Gastrocnemius medialis (tissue), 4 donors: ENCODE data around the gene FSIP1. TPM values are rescaled to one million over a fixed set of nuclear protein-coding genes. Genes with fewer than 3 reads are reported as not detected.

Experiments
- ATAC-seq, 2 donors: fragments of 150-250 bp; one replicate each; pipeline ENCODE4 v1.9.1; 2016
- DNase-seq, 2 donors: peaks; one replicate each; pipeline ENCODE4 v3.0.0-alpha.2; 2019
- H3K27ac ChIP-seq, 4 donors: fragments of 200-600 bp; sonication (generic); 1 replicate in 1 of 4; 2 replicates in 3 of 4; pipeline ENCODE4 v1.5.1; 2016 to 2018; ENCODE audit warnings: mild to moderate bottlenecking in 2 of 4, moderate library complexity in 1 of 4
- H3K27me3 ChIP-seq, 3 donors: fragments of 200-600 bp; sonication (generic) in 2 of 3; 1 replicate in 1 of 3; 2 replicates in 2 of 3; pipeline versions ENCODE4 v1.5.1 to v1.6.0; 2016 to 2019; ENCODE audit warnings: mild to moderate bottlenecking in 1 of 3, moderate library complexity in 1 of 3
- H3K36me3 ChIP-seq, 2 donors: fragments of 200-600 bp; sonication (generic) in 1 of 2; one replicate each; pipeline ENCODE4 v1.5.1; 2017 to 2018
- H3K4me1 ChIP-seq, 2 donors: fragments of 200-600 bp; sonication (generic) in 1 of 2; one replicate each; pipeline ENCODE4 v1.5.1; 2016 to 2017; ENCODE audit warnings: mild to moderate bottlenecking in 2 of 2
- H3K4me3 ChIP-seq, 4 donors: fragments of 200-600 bp; sonication (generic) in 3 of 4; 1 replicate in 1 of 4; 2 replicates in 3 of 4; pipeline ENCODE4 v1.5.1; 2016 to 2019; ENCODE audit warnings: mild to moderate bottlenecking in 2 of 4
- H3K9me3 ChIP-seq, 3 donors: fragments of 200-600 bp; sonication (generic) in 2 of 3; 1 replicate in 1 of 3; 2 replicates in 2 of 3; pipeline ENCODE4 v1.5.1; 2016 to 2019
- POLR2A ChIP-seq, 2 donors: fragments of 450-650 bp; IDR thresholded peaks; one replicate each; pipeline ENCODE4 v1.6.1; 2017; ENCODE audit warnings: antibody characterized with exemption in 2 of 2, mild to moderate bottlenecking in 2 of 2, moderate library complexity in 2 of 2
- in situ Hi-C, 4 donors: fragments of 200-750 bp; cut with MboI; loops; one replicate each; pipeline versions ENCODE4 v1.15.0 to v1.8.0; 2017; ENCODE audit warnings: low sequenced_read_pairs in 4 of 4
- intact Hi-C: fragments of 100-400 bp; cut with DNase I; formaldehyde crosslinking; loops from one replicate; pipeline ENCODE4 v1.15.1; 2023; ENCODE audit warnings: low total_unique reads
- total RNA-seq, 4 donors: library from RNA; depleted of rRNA; stranded (reverse); fragments of >200 nt; gene quantifications; one replicate each; pipeline versions ENCODE4 v1.1.0 to v1.2.3, GENCODE V29; 2016
- TF ChIP-seq, protein P1 (sequence below), 5 experiments: fragments of 450-650 bp in 3 of 5; fragments of 200-600 bp in 2 of 5; sonication (generic) in 2 of 5; IDR thresholded peaks in 4 of 5; conservative IDR thresholded peaks in 1 of 5; 1 replicate in 4 of 5; 2 replicates in 1 of 5; pipeline ENCODE4 v1.5.1; 2016 to 2019; ENCODE audit warnings: antibody characterized with exemption in 5 of 5, mild to moderate bottlenecking in 3 of 5, moderate library complexity in 3 of 5

Gene FSIP1
- 10 to 100 TPM in 1 of 4 donors, 1 to 10 TPM in 1, under 1 TPM in 1, not detected in 1; 0.11 to 23.9 (median 1.0) TPM for total RNA-seq

GRCh38 chr15:39782441-39783138 lies at the start of gene FSIP1:
TSS of gene FSIP1 (minus strand) at chr15:39782841. CDS start at chr15:39776524, 6,317 bp downstream.
- H3K27ac ChIP-seq: peak within 1 kb of the TSS; percentile 49 to 75 (median 68)
- in situ Hi-C loops: loop anchor here in 2 of 4 donors (10.0 to 25.0 kb wide), 3 partner anchors 130 to 355 kb away; partner anchors contain the start of gene GPR176 (in 1 of the 2)
- no peaks in the 10 kb centered on the region for H3K9me3 ChIP-seq
- DNase-seq (peak; percentile 81 to 88), ATAC-seq (peak; percentile 97)
- no peaks in the 10 kb centered on the region for H3K36me3 ChIP-seq
- peak in 1 of 2 donors; percentile 25 for TF ChIP-seq POLR2A (IDR thresholded peaks at IDR 0.05)
- TF ChIP-seq, protein P1, sequence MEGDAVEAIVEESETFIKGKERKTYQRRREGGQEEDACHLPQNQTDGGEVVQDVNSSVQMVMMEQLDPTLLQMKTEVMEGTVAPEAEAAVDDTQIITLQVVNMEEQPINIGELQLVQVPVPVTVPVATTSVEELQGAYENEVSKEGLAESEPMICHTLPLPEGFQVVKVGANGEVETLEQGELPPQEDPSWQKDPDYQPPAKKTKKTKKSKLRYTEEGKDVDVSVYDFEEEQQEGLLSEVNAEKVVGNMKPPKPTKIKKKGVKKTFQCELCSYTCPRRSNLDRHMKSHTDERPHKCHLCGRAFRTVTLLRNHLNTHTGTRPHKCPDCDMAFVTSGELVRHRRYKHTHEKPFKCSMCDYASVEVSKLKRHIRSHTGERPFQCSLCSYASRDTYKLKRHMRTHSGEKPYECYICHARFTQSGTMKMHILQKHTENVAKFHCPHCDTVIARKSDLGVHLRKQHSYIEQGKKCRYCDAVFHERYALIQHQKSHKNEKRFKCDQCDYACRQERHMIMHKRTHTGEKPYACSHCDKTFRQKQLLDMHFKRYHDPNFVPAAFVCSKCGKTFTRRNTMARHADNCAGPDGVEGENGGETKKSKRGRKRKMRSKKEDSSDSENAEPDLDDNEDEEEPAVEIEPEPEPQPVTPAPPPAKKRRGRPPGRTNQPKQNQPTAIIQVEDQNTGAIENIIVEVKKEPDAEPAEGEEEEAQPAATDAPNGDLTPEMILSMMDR (IDR thresholded peaks at IDR 0.05 in 4 of 5, conservative IDR thresholded peaks at IDR 0.05 in 1 of 5): no peak
- peak within 1 kb of the TSS; percentile 64 to 99 (median 88) for H3K4me3 ChIP-seq
- peaks cover 0 to 14% of the 10 kb centered on the region in 2 donors for H3K4me1 ChIP-seq
- intact Hi-C loops: loop anchor here (5.0 to 10.0 kb wide), 3 partner anchors 262 to 1530 kb away; partner anchors contain the start of gene SPRED1
- H3K27me3 ChIP-seq: no peaks in the 10 kb centered on the region

DNA sequence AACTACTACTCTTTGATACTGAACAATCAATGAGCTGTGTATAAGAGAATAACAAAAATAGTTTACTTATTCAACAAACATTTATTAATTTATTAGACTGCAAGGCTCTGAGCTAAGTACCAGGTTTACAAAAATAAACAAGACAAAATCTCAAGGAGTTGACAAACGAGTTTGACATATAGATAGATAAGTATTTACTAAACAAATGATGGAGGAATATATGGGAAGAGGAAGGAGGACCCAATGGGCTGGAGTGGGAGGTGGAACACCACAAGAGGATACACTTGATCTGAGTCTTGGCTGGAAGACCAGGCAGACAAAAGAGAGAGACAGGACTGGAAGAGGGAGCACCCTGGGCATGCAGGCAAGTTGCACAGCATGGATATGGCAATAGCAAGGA lies 47.5 kb upstream of the FSIP1 start:
- ATAC-seq: no peak
- TF ChIP-seq POLR2A (IDR thresholded peaks at IDR 0.05): no peak
- TF ChIP-seq, protein P1 (IDR thresholded peaks at IDR 0.05 in 4 of 5, conservative IDR thresholded peaks at IDR 0.05 in 1 of 5): no peak
- intact Hi-C loops (no loop called here), in situ Hi-C loops (no loop called here)
- Histone ChIP-seq H3K4me1 (no peaks in the 10 kb centered on the region), H3K27ac (no peak overlapping the region), H3K9me3 (no peaks in the 10 kb centered on the region), H3K36me3 (no peaks in the 10 kb centered on the region), H3K27me3 (no peaks in the 10 kb centered on the region), H3K4me3 (no peak overlapping the region)
- no peak for DNase-seq

GRCh38 chr15:39828374-39828931 lies 45.8 kb upstream of the FSIP1 start:
- H3K4me3 ChIP-seq: no peak overlapping the region
- ATAC-seq (no peak), DNase-seq (no peak)
- TF ChIP-seq, protein P1 (IDR thresholded peaks at IDR 0.05 in 4 of 5, conservative IDR thresholded peaks at IDR 0.05 in 1 of 5): no peak
- no peak for TF ChIP-seq POLR2A (IDR thresholded peaks at IDR 0.05)
- in situ Hi-C loops: no loop called here
- peak overlapping the region in 1 of 4 donors; percentile 21 for H3K27ac ChIP-seq
- no peaks in the 10 kb centered on the region for H3K27me3 ChIP-seq
- no peaks in the 10 kb centered on the region for H3K4me1 ChIP-seq
- H3K9me3 ChIP-seq: no peaks in the 10 kb centered on the region
- intact Hi-C loops: no loop called here
- H3K36me3 ChIP-seq: no peaks in the 10 kb centered on the region

DNA sequence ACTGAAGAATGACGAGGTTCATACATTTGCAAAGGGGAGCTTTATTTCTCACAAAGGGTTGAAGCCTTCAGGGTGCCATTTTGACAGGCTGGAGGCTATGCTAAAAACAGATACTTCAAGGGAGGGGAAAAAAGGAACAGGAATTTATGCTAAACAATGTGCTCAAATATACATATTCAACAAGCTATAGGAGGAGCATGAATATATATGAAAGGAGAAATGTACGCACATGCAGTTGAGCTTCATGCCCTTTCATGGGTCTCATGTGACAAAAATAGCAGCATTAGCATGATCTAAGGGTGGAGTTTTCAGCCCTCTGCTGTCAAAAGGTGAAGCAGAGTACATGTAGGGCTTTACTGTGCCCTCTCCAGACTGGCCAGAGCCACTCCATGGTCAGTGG lies 44.3 kb upstream of the FSIP1 start:
- intact Hi-C loops: no loop called here
- no peak for TF ChIP-seq POLR2A (IDR thresholded peaks at IDR 0.05)
- TF ChIP-seq, protein P1 (IDR thresholded peaks at IDR 0.05 in 4 of 5, conservative IDR thresholded peaks at IDR 0.05 in 1 of 5): no peak
- H3K4me3 ChIP-seq: no peak overlapping the region
- H3K9me3 ChIP-seq: no peaks in the 10 kb centered on the region
- in situ Hi-C loops: no loop called here
- no peak for ATAC-seq
- no peaks in the 10 kb centered on the region for H3K27me3 ChIP-seq
- no peak for DNase-seq
- no peaks in the 10 kb centered on the region for H3K4me1 ChIP-seq
- H3K27ac ChIP-seq: no peak overlapping the region
- no peaks in the 10 kb centered on the region for H3K36me3 ChIP-seq
